Nephron progenitor cell (in vitro differentiated cells): Measurements from ENCODE around the gene PHYKPL.
"Not testable (repeated sequence)": the region's sequence is repeated elsewhere in the genome, so short reads cannot be mapped to it uniquely, and the experiment has no call there.

Experiments used
- DNase-seq: peaks from one replicate; pipeline ENCODE4 v3.0.0; 2021
- H3K27ac Mint-ChIP-seq: 2 replicates; pipeline ENCODE4 v1.8.0; 2021; ENCODE audit warnings: mild to moderate bottlenecking, moderate library complexity, mixed read lengths
- H3K27me3 Mint-ChIP-seq: 2 replicates; pipeline ENCODE4 v1.8.0; 2021; ENCODE audit warnings: mild to moderate bottlenecking, low read depth, mixed read lengths; ENCODE audit not compliant: poor library complexity
- H3K36me3 Mint-ChIP-seq: 2 replicates; pipeline ENCODE4 v1.8.0; 2021; ENCODE audit warnings: low read depth, mixed read lengths
- H3K4me1 Mint-ChIP-seq: 2 replicates; pipeline ENCODE4 v1.8.0; 2021; ENCODE audit warnings: mixed read lengths
- H3K4me3 Mint-ChIP-seq: 2 replicates; pipeline ENCODE4 v1.8.0; 2021; ENCODE audit warnings: mild to moderate bottlenecking, moderate library complexity, mixed read lengths
- H3K9me3 Mint-ChIP-seq: 2 replicates; pipeline ENCODE4 v1.8.0; 2021; ENCODE audit warnings: mild to moderate bottlenecking, moderate library complexity, mixed read lengths
- TF ChIP-seq, protein P1 (sequence below): fragments of 200-600 bp; sonication (generic); IDR thresholded peaks from 2 replicates; pipeline ENCODE4 v1.5.0; 2021; ENCODE audit warnings: antibody characterized with exemption

Gene PHYKPL

DNA sequence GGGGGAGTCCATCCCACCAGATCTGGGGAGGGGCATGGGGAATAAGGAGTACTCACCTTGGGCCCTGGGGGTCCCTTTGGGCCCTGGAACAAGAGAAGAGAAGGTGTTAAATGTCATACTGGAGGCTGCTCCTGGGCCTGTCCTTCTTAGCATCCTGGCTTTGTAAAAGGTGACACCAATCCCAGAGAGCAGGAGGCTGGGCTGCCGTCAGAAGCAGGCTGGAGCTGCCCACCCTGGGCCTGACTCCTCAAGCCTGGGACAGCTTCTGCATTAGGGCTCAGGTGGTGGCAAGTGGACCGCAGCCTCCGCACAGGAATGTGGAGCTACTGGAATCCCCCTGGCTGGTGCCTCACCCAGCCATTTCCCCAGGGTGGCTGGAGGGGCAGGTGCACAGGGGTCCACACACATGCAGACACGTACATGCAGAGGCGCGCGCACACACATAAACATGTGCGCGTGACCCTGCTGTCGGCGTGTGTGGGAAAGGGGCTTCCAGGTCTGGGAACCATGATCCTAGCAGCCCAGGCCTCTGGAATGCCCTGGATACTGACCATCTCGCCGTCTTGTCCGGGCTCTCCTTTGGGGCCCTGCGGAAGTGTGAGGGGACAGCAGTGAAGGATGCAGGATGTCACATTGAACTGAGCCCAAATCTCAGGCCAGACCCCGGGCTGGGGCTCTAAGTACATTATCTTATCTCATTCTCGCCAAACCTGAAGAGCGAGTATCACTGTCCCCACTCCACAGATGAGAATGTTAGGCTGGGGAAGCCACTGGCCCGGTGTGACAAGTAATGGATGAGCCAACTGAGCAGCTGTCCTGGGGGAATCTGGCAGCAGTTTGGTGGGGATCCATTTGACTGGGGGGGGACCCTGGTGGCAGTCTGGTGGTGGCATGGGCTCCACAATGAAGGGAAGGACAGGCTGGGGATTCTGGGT lies 29.3 kb upstream of the PHYKPL start:
- H3K27ac Mint-ChIP-seq, result no peak overlapping the region
- DNase-seq, result no peak
- H3K9me3 Mint-ChIP-seq, result peaks cover 3% of the 10 kb centered on the region
- peaks cover 22% of the 10 kb centered on the region for H3K27me3 Mint-ChIP-seq
- no peaks in the 10 kb centered on the region for H3K36me3 Mint-ChIP-seq
- no peak overlapping the region for H3K4me3 Mint-ChIP-seq
- H3K4me1 Mint-ChIP-seq, result peaks cover 2% of the 10 kb centered on the region
- TF ChIP-seq, protein P1, sequence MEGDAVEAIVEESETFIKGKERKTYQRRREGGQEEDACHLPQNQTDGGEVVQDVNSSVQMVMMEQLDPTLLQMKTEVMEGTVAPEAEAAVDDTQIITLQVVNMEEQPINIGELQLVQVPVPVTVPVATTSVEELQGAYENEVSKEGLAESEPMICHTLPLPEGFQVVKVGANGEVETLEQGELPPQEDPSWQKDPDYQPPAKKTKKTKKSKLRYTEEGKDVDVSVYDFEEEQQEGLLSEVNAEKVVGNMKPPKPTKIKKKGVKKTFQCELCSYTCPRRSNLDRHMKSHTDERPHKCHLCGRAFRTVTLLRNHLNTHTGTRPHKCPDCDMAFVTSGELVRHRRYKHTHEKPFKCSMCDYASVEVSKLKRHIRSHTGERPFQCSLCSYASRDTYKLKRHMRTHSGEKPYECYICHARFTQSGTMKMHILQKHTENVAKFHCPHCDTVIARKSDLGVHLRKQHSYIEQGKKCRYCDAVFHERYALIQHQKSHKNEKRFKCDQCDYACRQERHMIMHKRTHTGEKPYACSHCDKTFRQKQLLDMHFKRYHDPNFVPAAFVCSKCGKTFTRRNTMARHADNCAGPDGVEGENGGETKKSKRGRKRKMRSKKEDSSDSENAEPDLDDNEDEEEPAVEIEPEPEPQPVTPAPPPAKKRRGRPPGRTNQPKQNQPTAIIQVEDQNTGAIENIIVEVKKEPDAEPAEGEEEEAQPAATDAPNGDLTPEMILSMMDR, result no peak

DNA sequence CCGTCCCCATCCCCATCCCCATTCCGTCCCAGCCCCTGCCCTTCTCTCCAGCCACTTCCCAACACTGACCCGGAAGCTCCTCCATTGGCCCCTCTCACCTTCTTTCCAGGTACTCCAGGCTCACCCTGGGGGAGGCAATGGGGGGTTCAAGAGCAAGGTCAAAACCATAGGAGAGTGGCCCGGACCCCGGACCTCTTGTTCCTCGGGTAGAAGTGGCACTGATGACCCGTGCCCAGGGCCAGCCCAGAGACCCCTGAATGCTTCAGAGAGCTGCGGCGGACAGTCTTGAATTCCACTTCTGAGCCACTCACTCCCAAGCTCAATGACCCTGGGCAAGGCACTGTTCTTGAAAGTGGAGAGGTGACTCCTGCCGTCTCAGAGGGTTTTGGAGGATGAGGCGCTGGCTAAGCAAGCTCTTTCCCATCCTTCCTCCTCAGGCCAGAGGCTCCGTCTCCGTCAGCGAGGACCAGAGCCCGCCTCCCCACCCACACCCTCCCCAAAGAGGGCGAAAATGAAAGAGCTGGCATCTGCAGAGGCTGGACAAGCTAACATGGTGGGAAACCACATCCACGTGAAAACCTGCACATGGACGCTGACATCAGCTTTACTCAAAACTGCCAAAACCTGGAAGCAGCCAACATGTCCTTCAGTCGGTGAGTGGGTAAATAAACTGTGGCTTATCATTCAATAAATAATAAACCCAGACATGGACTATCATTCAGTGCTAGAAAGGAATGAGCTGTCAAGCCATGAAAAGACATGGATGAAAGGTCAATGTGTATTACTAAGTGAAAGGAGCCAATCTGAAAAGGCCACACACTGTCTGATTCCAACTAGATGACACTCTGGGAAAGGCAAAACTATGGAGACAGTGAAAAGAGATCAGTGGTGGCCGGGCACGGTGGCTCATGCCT lies 27.3 kb upstream of the PHYKPL start:
- TF ChIP-seq, protein P1, result no peak
- no peak for DNase-seq
- Mint-ChIP-seq H3K36me3 (no peaks in the 10 kb centered on the region), H3K4me3 (no peak overlapping the region), H3K9me3 (peaks cover under 1% of the 10 kb centered on the region), H3K27ac (no peak overlapping the region), H3K27me3 (peaks cover 21% of the 10 kb centered on the region), H3K4me1 (peaks cover 23% of the 10 kb centered on the region)

DNA sequence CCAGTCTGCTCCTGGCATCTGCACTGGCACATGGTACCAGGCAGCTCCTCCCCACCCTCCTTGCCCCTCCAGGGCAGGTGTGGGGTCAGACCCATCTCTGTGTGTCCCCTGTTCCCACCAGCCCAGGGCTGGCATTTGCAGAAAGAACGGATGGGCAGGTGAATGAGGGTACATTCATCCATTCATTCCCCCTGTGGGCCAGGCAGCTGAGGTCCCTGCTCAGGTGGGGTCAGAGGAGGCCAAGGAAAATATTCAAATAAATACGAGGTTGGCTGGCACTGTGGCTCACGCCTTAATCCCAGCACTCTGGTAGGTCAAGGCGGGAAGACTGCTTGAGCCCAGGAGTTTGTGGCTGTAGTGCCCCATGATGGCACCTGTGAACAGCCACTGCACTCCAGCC lies 25.0 kb upstream of the PHYKPL start:
- Mint-ChIP-seq H3K36me3 (no peaks in the 10 kb centered on the region), H3K27ac (no peak overlapping the region), H3K27me3 (peaks cover 17% of the 10 kb centered on the region), H3K4me3 (no peak overlapping the region), H3K4me1 (peaks cover 25% of the 10 kb centered on the region), H3K9me3 (no peaks in the 10 kb centered on the region)
- TF ChIP-seq, protein P1, result no peak
- DNase-seq, result no peak

DNA sequence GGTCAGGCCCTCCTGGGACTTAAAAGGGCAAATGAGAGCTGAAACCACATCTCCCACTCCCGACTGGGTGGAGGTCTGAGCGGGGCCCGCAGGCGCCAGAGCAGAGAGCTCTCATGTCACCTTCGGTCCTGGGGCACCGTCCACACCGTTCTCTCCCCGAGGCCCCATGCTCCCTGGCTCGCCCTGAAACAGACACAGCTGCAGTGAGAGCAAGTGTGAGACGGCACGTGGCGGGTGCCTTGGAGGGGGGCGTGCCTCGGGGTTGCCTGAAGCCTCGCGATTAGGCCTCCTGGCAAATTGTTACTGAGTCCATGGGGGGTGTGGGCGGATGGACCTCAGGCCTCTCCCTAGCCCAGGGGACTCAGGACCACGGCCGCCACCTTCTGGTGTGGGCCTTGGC lies 24.1 kb upstream of the PHYKPL start:
- Mint-ChIP-seq H3K4me1 (peaks cover 25% of the 10 kb centered on the region), H3K36me3 (no peaks in the 10 kb centered on the region), H3K4me3 (no peak overlapping the region), H3K27me3 (peaks cover 11% of the 10 kb centered on the region), H3K9me3 (no peaks in the 10 kb centered on the region), H3K27ac (no peak overlapping the region)
- DNase-seq, result no peak
- TF ChIP-seq, protein P1, result no peak

DNA sequence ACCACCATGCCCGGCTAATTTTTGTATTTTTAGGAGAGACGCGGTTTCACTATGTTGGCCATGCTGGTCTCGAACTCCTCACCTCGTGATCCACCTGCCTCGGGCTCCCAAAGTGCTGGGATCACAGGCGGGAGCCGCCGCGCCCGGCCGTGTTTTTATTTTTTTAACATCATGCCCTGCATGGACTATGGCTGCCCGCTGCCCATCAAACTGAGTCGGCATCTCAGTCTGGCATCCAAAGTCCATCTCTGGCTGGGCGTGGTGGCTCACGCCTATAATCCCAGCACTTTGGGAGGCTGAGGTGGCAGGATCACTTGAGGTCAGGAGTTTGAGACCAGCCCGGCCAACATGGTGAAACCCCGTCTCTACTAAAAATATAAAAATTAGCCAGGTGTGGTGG lies 21.0 kb upstream of the PHYKPL start:
- not testable (repeated sequence) for DNase-seq, H3K4me3 Mint-ChIP-seq, H3K27ac Mint-ChIP-seq, H3K9me3 Mint-ChIP-seq, H3K27me3 Mint-ChIP-seq, H3K36me3 Mint-ChIP-seq
- H3K4me1 Mint-ChIP-seq, result peaks cover 30% of the 10 kb centered on the region

DNA sequence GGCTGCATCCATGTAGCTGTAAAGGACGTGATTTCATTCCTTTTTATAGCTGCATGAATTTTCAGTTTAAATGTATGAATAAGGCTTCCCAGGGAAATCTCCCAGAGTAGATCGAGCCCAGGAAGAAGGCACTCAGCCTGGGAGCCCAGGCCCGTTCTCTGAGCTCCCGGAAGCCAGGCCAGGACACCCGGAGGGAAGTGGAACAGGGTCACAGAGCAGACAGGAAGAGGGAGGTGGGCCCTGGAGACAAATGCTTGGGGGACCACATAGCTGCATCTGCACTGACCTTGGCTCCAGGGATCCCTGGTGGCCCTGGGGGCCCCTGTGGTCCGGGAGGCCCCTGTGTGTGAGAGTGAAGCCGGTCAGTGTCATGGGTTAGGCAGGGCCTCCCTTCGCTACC lies 19.7 kb upstream of the PHYKPL start:
- no peaks in the 10 kb centered on the region for H3K36me3 Mint-ChIP-seq
- peaks cover 7% of the 10 kb centered on the region for H3K27me3 Mint-ChIP-seq
- DNase-seq, result no peak
- H3K4me1 Mint-ChIP-seq, result peaks cover 31% of the 10 kb centered on the region
- no peaks in the 10 kb centered on the region for H3K9me3 Mint-ChIP-seq
- TF ChIP-seq, protein P1, result no peak
- no peak overlapping the region for H3K27ac Mint-ChIP-seq
- no peak overlapping the region for H3K4me3 Mint-ChIP-seq
